GM19324 (cell line): ENCODE data around the gene KRT39.
"Not testable (repeated sequence)": the region's sequence is repeated elsewhere in the genome, so short reads cannot be mapped to it uniquely, and the experiment has no call there.

Experiments used
- ATAC-seq: cut with Tn5 transposase; IDR thresholded peaks from one replicate; pipeline ENCODE4 v1.9.1; 2021; ENCODE audit warnings: mild to moderate bottlenecking, moderate library complexity; ENCODE audit not compliant: unreplicated experiment, low FRiP score

The KRT39 gene

GRCh38 chr17:40944531-40944930, 22.2 kb downstream of the KRT39 start:
- ATAC-seq = no peak

GRCh38 chr17:40942553-40942952, 24.2 kb downstream of the KRT39 start:
- no peak for ATAC-seq

- no peak for ATAC-seq
Observed at GRCh38 chr17:40940266-40940665, 26.5 kb downstream of the KRT39 start.

GRCh38 chr17:40938981-40939380, 27.8 kb downstream of the KRT39 start:
- no peak for ATAC-seq

DNA sequence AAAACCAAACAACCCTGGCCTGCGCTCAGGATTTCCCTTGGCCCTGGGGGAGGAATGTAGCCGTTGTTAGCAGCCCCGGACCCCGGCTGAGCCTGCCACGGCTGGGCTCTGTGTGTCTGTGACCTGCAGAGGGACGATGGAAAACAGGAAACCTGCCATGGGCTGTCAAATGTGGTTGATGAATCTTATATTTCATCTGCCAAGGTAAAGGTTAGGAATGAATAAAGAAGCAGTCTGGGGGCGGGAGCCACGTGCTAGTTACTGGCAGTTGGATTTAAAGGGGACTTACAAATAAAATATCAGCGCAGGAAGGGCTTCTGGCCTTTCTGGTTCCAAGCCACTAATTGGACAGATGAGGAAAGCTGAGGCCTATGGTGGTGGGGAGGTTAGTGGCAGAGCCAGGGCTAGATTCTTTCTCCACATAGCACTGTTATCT, 29.3 kb downstream of the KRT39 start, which contains the start of gene KRT23:
TSS of gene KRT23 (minus strand) at position 263 of the 436 bp plus-strand sequence. CDS start 1,043 bp downstream, outside the sequence.
- ATAC-seq = no peak

DNA sequence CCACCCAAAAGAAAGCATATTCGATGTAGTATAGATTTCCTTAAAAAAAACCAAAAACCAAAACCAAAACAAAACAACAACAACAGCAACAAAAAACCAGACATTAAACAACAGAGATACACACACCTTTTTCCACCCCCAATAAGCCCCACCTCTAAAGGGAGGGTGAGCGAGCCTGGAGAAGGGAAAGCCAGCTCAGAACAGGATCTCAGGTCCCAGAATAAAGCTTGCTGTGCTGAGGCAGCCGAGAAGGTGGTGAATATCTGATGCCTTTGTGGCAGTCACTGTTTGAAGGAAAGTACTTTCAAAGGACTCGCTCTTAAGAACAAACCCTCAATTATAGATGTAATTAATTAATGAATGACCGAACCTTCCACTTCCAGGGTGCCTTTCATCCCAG, 29.8 kb downstream of the KRT39 start:
- ATAC-seq = no peak

DNA sequence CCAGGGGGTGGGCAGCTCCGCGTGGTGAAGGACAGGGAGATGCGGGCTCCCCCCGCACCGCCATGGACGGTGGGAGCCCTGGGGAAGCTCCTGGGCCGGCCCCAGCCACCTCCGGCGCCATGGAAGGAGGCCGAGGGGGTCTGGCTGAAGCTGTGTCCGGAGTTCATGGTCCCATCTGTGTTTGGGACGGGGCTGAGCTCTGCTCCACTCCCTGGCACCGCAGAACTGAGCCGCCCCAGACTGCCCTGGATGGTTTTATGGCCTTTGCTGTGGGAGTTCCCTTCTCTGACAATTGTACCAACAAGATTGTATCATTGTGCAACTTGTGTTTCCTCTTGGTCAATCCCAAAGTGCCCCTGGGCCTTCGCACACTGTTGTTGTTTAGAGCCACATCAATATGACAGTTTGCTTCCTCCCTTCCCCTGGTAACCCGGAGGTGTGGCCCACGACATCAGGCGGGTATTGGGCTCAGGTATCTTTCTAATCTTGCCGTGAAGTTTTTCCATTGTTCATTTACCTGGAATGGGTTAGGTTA, 30.2 kb downstream of the KRT39 start:
- ATAC-seq = no peak

DNA sequence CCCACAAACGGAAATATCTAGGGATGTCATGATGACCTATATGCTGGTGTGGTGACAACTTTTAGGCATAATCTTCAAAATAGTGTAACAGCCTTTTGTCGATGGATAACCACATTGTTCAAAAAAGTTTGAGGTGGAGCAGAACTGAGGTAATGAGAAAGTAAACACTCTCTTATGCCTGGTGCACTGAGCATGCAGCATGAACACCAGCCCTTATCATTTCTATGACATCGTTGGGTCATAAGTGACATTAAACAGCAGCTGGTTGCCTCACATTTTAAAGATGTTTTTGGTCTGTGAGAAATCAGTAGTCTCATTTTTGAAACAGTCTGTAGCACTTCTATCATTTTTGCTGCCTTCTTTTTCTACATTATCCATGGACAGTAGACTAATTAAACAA, 31.1 kb downstream of the KRT39 start:
- ATAC-seq = no peak

DNA sequence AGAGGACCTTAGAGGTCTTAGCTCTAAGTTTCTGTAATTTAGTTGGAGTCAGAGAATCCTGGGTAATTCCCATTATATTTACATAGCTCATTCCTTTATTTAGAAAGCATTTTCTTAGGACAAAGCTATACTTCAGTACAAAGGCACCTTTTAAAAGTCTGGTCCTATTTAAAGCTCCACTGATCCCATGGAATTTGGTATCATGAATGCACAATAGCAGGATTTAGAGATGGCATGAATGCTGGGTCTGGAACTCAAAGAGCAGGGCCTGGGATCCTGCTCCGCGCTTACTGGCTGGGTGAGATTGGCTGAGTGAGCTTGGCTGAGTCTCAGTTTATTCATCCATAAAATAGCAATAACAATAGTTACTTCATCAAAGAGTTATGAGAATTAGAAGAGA, 34.1 kb downstream of the KRT39 start:
- ATAC-seq = no peak

DNA sequence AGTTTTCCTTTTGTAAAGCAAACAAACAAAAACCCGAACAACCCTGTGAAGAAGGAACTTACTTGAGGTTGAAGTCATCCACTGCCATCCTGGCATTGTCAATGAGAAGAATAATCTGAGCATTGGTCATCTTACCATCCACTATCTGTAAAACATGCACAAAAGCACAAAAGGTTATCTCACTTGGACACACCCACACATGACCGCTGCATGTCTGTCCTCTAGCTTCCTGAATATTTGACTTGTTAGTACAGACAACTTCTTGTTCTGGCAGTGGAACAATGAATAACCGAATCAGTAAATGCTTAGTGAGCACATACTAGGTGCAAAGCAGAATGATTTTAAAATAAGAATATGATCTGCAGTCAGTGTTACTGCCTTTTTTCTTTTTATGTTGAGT, 35.4 kb downstream of the KRT39 start:
- no peak for ATAC-seq

GRCh38 chr17:40926341-40926740, 40.4 kb downstream of the KRT39 start:
- ATAC-seq = no peak

GRCh38 chr17:40922239-40922638, 44.5 kb downstream of the KRT39 start:
- no peak for ATAC-seq

- no peak for ATAC-seq
Observed at GRCh38 chr17:40921026-40921425, 45.7 kb downstream of the KRT39 start.

DNA sequence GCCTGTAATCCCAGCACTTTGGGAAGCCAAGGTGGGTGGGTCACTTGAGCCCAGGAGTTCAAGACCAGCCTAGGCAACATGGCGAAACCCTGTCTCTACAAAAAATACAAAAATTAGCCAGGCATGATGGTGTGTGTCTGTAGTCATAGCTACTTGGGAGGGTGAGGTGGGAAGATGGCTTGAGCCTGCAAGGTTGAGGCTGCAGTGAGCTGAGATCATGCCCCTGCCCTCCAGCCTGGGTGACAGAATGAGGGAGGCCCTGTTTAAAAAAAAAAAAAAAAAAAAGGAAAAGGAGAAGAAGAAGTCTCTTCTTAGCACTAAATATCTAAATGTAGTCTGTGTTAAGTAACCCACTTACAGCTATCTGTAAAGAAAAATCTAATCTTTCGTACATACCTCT, 49.6 kb downstream of the KRT39 start:
- ATAC-seq = not testable (repeated sequence)

- ATAC-seq = no peak
Observed at GRCh38 chr17:40916366-40916765, 50.4 kb downstream of the KRT39 start.

DNA sequence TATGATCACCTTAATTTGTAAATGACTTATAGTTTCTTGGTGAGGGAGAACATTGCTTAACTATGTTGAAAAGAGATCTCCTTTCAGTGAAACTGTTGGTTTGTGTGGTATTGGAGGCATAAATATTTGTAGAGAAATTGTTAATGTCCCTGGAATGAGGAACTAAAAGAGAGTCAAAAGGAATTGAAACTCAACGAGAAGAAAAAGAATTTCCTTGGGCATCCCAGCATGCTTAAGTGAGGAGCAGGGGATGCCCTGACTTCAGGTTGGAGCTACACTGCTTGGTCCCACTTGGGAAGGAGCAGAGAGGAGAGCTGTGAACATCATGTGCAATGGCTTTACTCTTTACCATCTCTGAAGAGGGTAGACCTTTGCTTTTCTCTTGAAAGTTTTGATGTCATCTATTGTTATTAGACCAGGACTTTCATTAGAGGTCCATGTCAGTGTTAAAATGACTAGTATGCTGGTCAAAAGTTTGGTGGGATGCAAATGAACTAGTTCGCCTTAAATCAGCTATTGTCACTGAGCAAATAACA, 51.0 kb downstream of the KRT39 start:
- ATAC-seq = no peak

GRCh38 chr17:40915199-40915661, 51.5 kb downstream of the KRT39 start:
- ATAC-seq = no peak

- no peak for ATAC-seq
Observed at GRCh38 chr17:40914075-40914855, 52.5 kb downstream of the KRT39 start.

DNA sequence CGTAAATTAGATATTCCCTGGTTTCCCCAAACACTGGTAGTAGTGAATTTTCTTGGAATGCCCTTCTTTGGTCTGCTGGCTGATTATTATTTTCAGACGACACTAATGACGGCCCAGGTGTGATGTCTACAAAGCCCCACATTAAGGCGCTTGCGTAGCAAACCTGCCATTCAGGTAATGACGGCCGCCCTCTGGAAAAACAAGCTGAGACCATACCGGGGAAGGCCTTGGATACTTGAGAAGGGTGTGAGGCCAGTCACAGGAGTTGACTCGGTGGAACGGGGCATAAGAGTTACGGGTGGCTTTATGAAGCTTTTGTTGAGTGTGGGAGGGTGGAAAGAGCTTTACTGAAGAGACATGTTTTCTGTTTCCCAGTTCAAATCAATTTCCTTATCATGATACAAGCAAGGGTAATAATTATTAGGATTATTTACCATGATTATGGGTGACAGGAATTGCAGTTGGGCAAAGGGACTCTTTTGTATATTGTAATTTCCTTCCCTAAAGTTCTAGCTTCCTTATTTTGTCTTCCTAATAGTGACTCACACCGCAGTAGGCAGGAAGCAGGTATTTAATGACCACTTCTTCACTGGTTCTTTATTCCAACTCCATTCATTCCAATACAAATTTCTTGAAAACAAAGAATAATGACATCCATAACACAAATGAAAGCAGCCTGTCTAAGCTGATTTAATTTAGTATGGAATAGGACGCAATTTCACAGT, 54.1 kb downstream of the KRT39 start:
- no peak for ATAC-seq

DNA sequence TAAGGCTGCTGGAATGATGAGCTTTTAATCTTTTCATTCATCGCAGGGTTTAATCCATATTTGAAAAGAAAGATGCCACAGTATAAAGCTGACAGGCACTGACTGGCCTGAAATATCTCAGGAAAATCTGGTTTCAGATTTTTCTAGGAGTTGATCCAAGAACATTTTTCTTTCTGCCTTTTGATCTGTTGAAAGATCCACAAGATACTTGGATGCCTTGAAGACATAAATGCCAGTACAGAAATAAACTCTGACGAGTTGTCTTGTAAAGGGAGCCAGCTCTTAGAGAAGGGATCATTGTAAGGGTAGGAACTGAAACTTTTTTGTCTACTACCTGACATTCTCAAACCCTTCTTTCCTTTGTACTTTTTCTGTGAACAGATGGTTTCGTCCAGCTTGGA, 56.3 kb downstream of the KRT39 start:
- no peak for ATAC-seq

DNA sequence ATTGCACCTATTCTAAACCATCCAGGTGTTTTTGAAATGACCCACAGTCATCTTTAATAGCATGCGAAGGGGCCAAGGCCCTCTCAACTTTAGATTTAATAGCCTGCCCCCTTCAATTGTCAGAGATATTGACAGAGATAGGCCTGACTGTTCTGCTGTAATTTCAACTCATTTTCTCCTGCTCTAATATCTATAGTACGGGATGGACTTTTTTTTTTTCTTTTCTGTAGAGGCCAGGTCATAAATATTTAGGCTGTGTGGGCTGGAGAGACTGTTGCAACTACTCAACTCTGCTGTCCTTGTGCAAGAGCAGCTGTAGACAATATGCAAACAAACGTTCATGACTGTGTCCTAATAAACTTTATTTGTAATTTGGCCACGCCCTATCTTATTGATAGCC, 57.0 kb downstream of the KRT39 start:
- ATAC-seq = no peak
